BE2C (cell line): ENCODE results near the gene GPT2.

Experiments used
- DNase-seq: peaks from one replicate; pipeline ENCODE4 v3.0.0-alpha.2; 2020
- H3K27me3 ChIP-seq: fragments of 250-450 bp; sonication (Bioruptor Pico); 2 replicates; pipeline ENCODE4 v1.5.1; 2020; ENCODE audit warnings: mild to moderate bottlenecking
- H3K36me3 ChIP-seq: fragments of 250-450 bp; sonication (Bioruptor Pico); 2 replicates; pipeline ENCODE4 v1.5.1; 2020; ENCODE audit warnings: mild to moderate bottlenecking
- H3K4me1 ChIP-seq: fragments of 250-450 bp; sonication (Bioruptor Pico); 2 replicates; pipeline ENCODE4 v1.5.1; 2020
- H3K4me3 ChIP-seq: 2 replicates; pipeline ENCODE4 v1.5.1; 2011; ENCODE audit warnings: low read depth, low read length
- H3K9me3 ChIP-seq: fragments of 250-450 bp; sonication (Bioruptor Pico); 2 replicates; pipeline ENCODE4 v1.5.1; 2020
- TF ChIP-seq, protein P1 (sequence below): IDR thresholded peaks from 2 replicates; pipeline ENCODE4 v1.5.1; 2012; ENCODE audit warnings: mild to moderate bottlenecking, low read depth, low read length

Gene GPT2

DNA sequence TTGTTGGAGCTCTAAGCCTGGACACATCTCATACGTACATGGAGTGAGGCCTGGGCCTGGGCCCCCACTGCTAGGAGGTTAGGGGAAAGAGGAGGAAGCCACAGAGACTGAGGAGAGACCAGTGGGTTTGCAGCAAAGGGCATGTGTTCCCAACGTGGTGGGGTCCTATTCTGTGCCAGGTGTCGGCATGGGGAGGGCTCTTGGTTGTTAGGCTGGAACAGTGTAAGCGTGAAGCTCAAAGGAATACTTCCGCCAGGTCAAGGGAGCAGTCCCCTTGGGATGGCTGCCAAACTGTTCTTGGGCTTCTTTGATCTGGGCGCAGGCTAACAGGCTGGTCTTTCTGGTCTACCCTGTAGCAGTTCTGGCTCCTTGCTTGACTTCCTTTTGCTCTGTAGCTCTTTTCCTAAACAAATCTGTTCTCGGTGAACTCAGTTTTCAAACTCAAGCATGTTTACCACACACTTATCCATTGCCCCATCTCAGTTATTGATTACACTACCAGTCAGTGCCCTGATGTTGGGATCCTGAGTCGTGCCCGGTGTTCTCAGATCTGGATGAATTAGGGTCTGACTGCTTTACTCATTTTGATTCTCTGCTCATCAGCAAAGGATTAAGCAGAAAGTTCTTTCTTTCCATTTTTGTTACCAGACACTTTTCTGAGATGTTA is 36.4 kb downstream of the GPT2 start:
- TF ChIP-seq, protein P1, sequence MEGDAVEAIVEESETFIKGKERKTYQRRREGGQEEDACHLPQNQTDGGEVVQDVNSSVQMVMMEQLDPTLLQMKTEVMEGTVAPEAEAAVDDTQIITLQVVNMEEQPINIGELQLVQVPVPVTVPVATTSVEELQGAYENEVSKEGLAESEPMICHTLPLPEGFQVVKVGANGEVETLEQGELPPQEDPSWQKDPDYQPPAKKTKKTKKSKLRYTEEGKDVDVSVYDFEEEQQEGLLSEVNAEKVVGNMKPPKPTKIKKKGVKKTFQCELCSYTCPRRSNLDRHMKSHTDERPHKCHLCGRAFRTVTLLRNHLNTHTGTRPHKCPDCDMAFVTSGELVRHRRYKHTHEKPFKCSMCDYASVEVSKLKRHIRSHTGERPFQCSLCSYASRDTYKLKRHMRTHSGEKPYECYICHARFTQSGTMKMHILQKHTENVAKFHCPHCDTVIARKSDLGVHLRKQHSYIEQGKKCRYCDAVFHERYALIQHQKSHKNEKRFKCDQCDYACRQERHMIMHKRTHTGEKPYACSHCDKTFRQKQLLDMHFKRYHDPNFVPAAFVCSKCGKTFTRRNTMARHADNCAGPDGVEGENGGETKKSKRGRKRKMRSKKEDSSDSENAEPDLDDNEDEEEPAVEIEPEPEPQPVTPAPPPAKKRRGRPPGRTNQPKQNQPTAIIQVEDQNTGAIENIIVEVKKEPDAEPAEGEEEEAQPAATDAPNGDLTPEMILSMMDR, result no peak
- Histone ChIP-seq H3K4me1 (peaks cover 6% of the 10 kb centered on the region; the same call in 1 of the 2 replicates), H3K9me3 (no peaks in the 10 kb centered on the region), H3K27me3 (no peaks in the 10 kb centered on the region), H3K36me3 (peaks cover 18% of the 10 kb centered on the region), H3K4me3 (no peak overlapping the region)
- no peak for DNase-seq

DNA sequence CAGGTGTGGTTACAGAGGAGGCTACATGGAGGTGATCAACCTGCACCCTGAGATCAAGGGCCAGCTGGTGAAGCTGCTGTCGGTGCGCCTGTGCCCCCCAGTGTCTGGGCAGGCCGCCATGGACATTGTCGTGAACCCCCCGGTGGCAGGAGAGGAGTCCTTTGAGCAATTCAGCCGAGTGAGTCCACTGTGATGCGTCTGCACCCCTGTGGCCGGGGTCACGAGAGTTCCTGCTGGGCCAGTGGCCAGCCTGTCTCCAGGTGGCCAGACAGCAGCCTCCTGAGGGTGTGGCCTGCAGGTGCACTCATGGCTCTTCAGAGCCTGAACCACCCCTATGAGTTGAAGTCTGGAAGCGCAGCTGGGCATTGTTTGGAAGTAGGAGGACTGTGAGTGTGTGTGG is 38.1 kb downstream of the GPT2 start:
- no peaks in the 10 kb centered on the region for H3K27me3 ChIP-seq
- no peak for DNase-seq
- TF ChIP-seq, protein P1, result no peak
- H3K36me3 ChIP-seq, result peaks cover 15% of the 10 kb centered on the region
- peaks cover under 1% of the 10 kb centered on the region; the same call in 1 of the 2 replicates for H3K4me1 ChIP-seq
- no peaks in the 10 kb centered on the region for H3K9me3 ChIP-seq
- H3K4me3 ChIP-seq, result no peak overlapping the region

DNA sequence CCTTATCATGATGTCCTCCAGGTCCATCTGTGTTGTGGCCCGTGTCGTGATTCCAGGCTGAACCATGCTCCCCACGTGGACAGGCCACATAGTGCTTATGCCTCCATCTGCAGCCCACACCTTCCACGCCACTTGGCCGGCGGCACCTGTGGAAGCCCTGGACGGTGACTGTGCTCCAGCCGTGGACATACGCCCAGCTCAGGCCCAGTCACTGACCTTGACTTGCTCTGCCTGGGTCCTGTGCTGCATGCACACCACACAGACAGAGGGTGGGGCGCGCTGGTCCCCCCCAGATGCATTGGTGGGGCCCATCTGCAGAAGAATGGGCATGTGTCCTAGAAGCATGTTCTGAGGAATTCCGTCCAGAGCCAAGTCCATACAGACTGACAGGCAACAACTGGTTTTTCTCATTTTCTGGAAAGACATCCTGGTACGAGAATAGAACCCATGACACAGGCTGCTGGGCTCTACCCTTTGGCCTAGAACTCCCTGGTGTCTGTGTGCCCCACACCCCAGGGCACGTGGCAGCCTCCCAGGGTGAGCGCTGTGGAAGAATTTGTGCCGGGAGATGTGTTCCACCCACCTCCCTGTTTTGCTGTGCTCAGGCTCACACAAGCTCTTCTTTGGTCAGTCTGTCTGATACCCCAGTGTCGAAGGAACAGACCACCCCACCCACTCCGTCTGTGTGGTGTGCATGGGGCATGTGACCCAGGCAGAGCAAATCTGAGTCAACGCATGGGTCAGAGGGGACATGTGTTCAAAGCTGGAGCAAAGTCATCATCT is 39.5 kb downstream of the GPT2 start:
- no peak for DNase-seq
- TF ChIP-seq, protein P1, result no peak
- H3K36me3 ChIP-seq, result peaks cover 18% of the 10 kb centered on the region
- H3K9me3 ChIP-seq, result no peaks in the 10 kb centered on the region
- H3K27me3 ChIP-seq, result no peaks in the 10 kb centered on the region
- H3K4me1 ChIP-seq, result no peaks in the 10 kb centered on the region
- H3K4me3 ChIP-seq, result no peak overlapping the region

DNA sequence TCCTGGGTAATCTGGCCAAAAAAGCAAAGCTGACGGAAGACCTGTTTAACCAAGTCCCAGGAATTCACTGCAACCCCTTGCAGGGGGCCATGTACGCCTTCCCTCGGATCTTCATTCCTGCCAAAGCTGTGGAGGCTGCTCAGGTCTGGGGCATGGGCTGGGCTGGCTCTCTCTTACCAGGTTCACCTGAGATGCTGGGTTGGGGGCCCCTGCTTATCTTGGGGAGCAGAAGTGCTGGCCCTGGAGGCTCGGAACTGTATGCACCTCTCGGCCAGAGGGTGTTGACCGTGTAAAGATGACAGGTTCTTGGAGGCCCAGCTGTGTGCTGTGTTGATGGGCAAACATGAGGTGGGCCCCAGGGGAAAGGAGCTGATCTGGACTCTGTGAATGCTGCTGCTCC is 40.2 kb downstream of the GPT2 start:
- Histone ChIP-seq H3K4me3 (no peak overlapping the region), H3K4me1 (no peaks in the 10 kb centered on the region), H3K27me3 (no peaks in the 10 kb centered on the region), H3K9me3 (no peaks in the 10 kb centered on the region), H3K36me3 (peaks cover 24% of the 10 kb centered on the region)
- no peak for DNase-seq
- TF ChIP-seq, protein P1, result no peak

DNA sequence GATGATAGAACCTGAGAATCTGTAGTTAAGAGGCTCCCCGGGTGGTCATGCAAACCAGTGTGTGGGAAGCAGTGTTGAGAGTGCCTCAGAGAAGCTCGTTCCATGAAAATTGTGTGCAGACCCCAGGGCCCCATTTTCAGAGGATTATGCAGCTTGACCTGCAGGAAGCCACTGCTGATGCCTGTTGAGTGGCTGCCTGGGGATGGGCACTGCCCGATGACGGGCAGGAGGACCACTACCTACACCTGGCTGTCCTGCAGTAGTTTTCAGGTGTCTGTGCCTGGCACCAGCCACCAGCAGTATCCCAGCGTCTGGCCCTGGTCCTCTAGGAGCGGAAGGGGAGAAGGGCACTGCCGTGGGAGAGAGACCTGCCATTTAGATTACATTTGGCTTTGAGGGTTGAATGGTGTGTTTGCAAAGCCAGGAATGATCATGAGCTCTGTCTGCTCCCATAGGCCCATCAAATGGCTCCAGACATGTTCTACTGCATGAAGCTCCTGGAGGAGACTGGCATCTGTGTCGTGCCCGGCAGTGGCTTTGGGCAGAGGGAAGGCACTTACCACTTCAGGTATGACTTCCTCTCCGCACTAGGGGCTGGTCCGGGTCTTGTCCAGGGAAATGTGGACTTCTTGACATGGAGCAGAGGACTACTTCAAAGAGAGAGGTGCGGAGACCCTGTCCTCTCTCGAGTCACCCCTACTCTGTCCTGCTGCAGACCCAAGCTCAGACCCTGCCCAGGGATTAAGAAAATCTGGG is 42.5 kb downstream of the GPT2 start:
- H3K4me3 ChIP-seq, result no peak overlapping the region

More for the DNA sequence above, 42.5 kb downstream of the GPT2 start:
- DNase-seq, result no peak
- TF ChIP-seq, protein P1, result no peak
- H3K36me3 ChIP-seq, result peaks cover 25% of the 10 kb centered on the region
- H3K9me3 ChIP-seq, result no peaks in the 10 kb centered on the region
- no peaks in the 10 kb centered on the region for H3K27me3 ChIP-seq
- no peaks in the 10 kb centered on the region for H3K4me1 ChIP-seq
